Activated T-cell treated with anti-CD3 and anti-CD28 coated beads, Interleukin-2, amount 50 U/mL, for 72 hours (primary cell): ENCODE measurements around the gene KCNMA1. TPM values are rescaled to one million over a fixed set of nuclear protein-coding genes. Genes with fewer than 3 reads are reported as not detected.

Source experiments
- ATAC-seq, 2 donors: fragments of 150-1000 bp; cut with Tn5 transposase; replicated peaks in 1 of 2; 2 replicates each; pipeline ENCODE4 v1.10.0; 2021; ENCODE audit warnings: moderate library complexity in 2 of 2, mild to moderate bottlenecking in 1 of 2
- DNase-seq, 2 donors: peaks; one replicate each; pipeline ENCODE4 v3.0.0; 2021 to 2022; ENCODE audit warnings: mixed read lengths in 1 of 2
- H3K27ac Mint-ChIP-seq: one replicate; pipeline ENCODE4 v1.8.0; 2022; ENCODE audit warnings: mild to moderate bottlenecking, moderate library complexity, mixed read lengths
- H3K27me3 Mint-ChIP-seq: one replicate; pipeline ENCODE4 v1.8.0; 2022; ENCODE audit warnings: low read depth, mixed read lengths
- H3K36me3 Mint-ChIP-seq, 2 donors: one replicate each; pipeline ENCODE4 v1.8.0; 2022; ENCODE audit warnings: mixed read lengths in 2 of 2, mild to moderate bottlenecking in 1 of 2; ENCODE audit not compliant: insufficient read depth in 2 of 2
- H3K4me1 Mint-ChIP-seq: one replicate; pipeline ENCODE4 v1.8.0; 2022; ENCODE audit warnings: low read depth, mixed read lengths
- H3K4me3 Mint-ChIP-seq, 2 donors: one replicate each; pipeline ENCODE4 v1.8.0; 2022; ENCODE audit warnings: mild to moderate bottlenecking in 2 of 2, mixed read lengths in 2 of 2, moderate library complexity in 2 of 2
- H3K9me3 Mint-ChIP-seq, 2 donors: one replicate each; pipeline ENCODE4 v1.8.0; 2022; ENCODE audit warnings: mixed read lengths in 2 of 2
- total RNA-seq, 2 donors: library from RNA; stranded (reverse); gene quantifications; one replicate each; pipeline ENCODE4 v1.2.3, GENCODE V29; 2022

Gene KCNMA1
- total RNA-seq, 2 donors from 2014 or later, result 0.55 to 1.0 TPM

- no peak for DNase-seq
- Mint-ChIP-seq H3K4me3 (no peak overlapping the region), H3K27me3 (no peaks in the 10 kb centered on the region), H3K36me3 (no peaks in the 10 kb centered on the region), H3K27ac (no peak overlapping the region), H3K9me3 (peaks cover 0 to 1% of the 10 kb centered on the region in 2 donors), H3K4me1 (no peaks in the 10 kb centered on the region)
- ATAC-seq, result no peak
Measured at GRCh38 chr10:76840802-76841201, 796.8 kb downstream of the KCNMA1 start.

GRCh38 chr10:76839276-76839675 is 798.3 kb downstream of the KCNMA1 start:
- no peak for ATAC-seq
- Mint-ChIP-seq H3K27me3 (no peaks in the 10 kb centered on the region), H3K36me3 (no peaks in the 10 kb centered on the region), H3K27ac (no peak overlapping the region), H3K9me3 (no peaks in the 10 kb centered on the region), H3K4me1 (no peaks in the 10 kb centered on the region), H3K4me3 (no peak overlapping the region)
- no peak for DNase-seq

- Mint-ChIP-seq H3K4me1 (no peaks in the 10 kb centered on the region), H3K27ac (no peak overlapping the region), H3K27me3 (no peaks in the 10 kb centered on the region), H3K4me3 (no peak overlapping the region), H3K36me3 (no peaks in the 10 kb centered on the region), H3K9me3 (peaks cover 2 to 11% of the 10 kb centered on the region in 2 donors)
- ATAC-seq, result no peak
- DNase-seq, result no peak
Measured at GRCh38 chr10:76830218-76830617, 807.4 kb downstream of the KCNMA1 start.

GRCh38 chr10:76829724-76830123 is 807.9 kb downstream of the KCNMA1 start:
- Mint-ChIP-seq H3K36me3 (no peaks in the 10 kb centered on the region), H3K4me1 (no peaks in the 10 kb centered on the region), H3K9me3 (peaks cover 2 to 11% of the 10 kb centered on the region in 2 donors), H3K4me3 (no peak overlapping the region), H3K27me3 (no peaks in the 10 kb centered on the region), H3K27ac (no peak overlapping the region)
- no peak for DNase-seq
- ATAC-seq, result no peak
